Keratinocyte (primary cell): ENCODE results near the gene HINT2. TPM values are rescaled to one million over a fixed set of nuclear protein-coding genes. Genes with fewer than 3 reads are reported as not detected.

ENCODE experiments used
- DNase-seq: peaks from one replicate; pipeline ENCODE4 v3.0.0-alpha.2; 2011; ENCODE audit warnings: low read depth, missing footprints, low spot score
- FAIRE-seq: peaks from 2 replicates; lab custom pipeline; 2011; peaks lifted over from hg19 to GRCh38; lab: Jason Lieb, UNC
- H2AFZ ChIP-seq: 2 replicates; pipeline ENCODE4 v1.6.0; 2012; ENCODE audit warnings: low read length, control low read depth, inconsistent platforms; ENCODE audit not compliant: control insufficient read depth
- H3K27ac ChIP-seq: 2 replicates; pipeline ENCODE4 v1.5.1; 2011; ENCODE audit warnings: low read length; ENCODE audit not compliant: control insufficient read depth, insufficient read depth
- H3K27me3 ChIP-seq: 3 replicates; pipeline ENCODE4 v1.6.0; 2011; ENCODE audit warnings: low read length; ENCODE audit not compliant: control insufficient read depth, insufficient read depth; ENCODE audit errors: extremely low read depth
- H3K36me3 ChIP-seq, 2 experiments: 2 replicates in 1 of 2; 3 replicates in 1 of 2; pipeline ENCODE4 v1.5.1; 2011; ENCODE audit warnings: low read length in 2 of 2, mild to moderate bottlenecking in 1 of 2; ENCODE audit not compliant: control insufficient read depth in 2 of 2, insufficient read depth in 2 of 2; ENCODE audit errors: extremely low read depth in 1 of 2
- H3K4me1 ChIP-seq: 3 replicates; pipeline ENCODE4 v1.5.1; 2011; ENCODE audit warnings: low read length; ENCODE audit not compliant: control insufficient read depth, insufficient read depth; ENCODE audit errors: extremely low read depth
- H3K4me2 ChIP-seq: 3 replicates; pipeline ENCODE4 v1.6.0; 2011; ENCODE audit warnings: low read depth, low read length; ENCODE audit not compliant: control insufficient read depth, insufficient read depth; ENCODE audit errors: extremely low read depth
- H3K4me3 ChIP-seq, 3 experiments: fragments of 200-600 bp in 1 of 3; sonication (generic) in 1 of 3; 2 replicates in 2 of 3; 3 replicates in 1 of 3; pipeline ENCODE4 v1.5.1; 2011 to 2016; ENCODE audit warnings: low read length in 3 of 3, mild to moderate bottlenecking in 3 of 3, control low read depth in 2 of 3, inconsistent platforms in 1 of 3, low read depth in 1 of 3, mixed read lengths in 1 of 3, mixed run types in 1 of 3, moderate library complexity in 1 of 3; ENCODE audit not compliant: control insufficient read depth in 2 of 3, insufficient read depth in 2 of 3; ENCODE audit errors: extremely low read depth in 1 of 3
- H3K79me2 ChIP-seq: 2 replicates; pipeline ENCODE4 v1.6.0; 2012; ENCODE audit warnings: low read length; ENCODE audit not compliant: control insufficient read depth, insufficient read depth
- H3K9ac ChIP-seq: 3 replicates; pipeline ENCODE4 v1.6.0; 2011; ENCODE audit warnings: low read length; ENCODE audit not compliant: control insufficient read depth, insufficient read depth; ENCODE audit errors: extremely low read depth
- H3K9me1 ChIP-seq: 3 replicates; pipeline ENCODE4 v1.6.0; 2011; ENCODE audit warnings: low read length; ENCODE audit not compliant: control insufficient read depth, insufficient read depth; ENCODE audit errors: extremely low read depth
- H3K9me3 ChIP-seq: 2 replicates; pipeline ENCODE4 v1.5.1; 2012; ENCODE audit warnings: low read depth, low read length; ENCODE audit not compliant: control insufficient read depth
- H4K20me1 ChIP-seq: 3 replicates; pipeline ENCODE4 v1.6.0; 2011; ENCODE audit warnings: low read length; ENCODE audit not compliant: control insufficient read depth, insufficient read depth; ENCODE audit errors: extremely low read depth
- EZH2 ChIP-seq: IDR thresholded peaks from one replicate; pipeline ENCODE4 v1.6.1; 2012; ENCODE audit warnings: inconsistent platforms, mild to moderate bottlenecking, low read length, moderate library complexity
- dilution Hi-C: fragments of 300-500 bp; cut with MboI; formaldehyde crosslinking; loops from one replicate; pipeline ENCODE4 v1.7.0; 2020; ENCODE audit warnings: low sequenced_read_pairs; ENCODE audit not compliant: extremely low pct_ligation_motif_present
- polyA plus RNA-seq, 5 experiments: library from polyadenylated mRNA; depleted of rRNA in 3 of 5; stranded (reverse) in 3 of 5; stranded (forward) in 1 of 5; unstranded in 1 of 5; fragments of >200 nt; gene quantifications; 1 replicate in 1 of 5; 2 replicates in 3 of 5; 3 replicates in 1 of 5; pipeline versions ENCODE4 v1.2.1 to v1.2.3, GENCODE V29; 2011 to 2012; ENCODE audit warnings: missing spikeins in 2 of 5, low read depth in 1 of 5, low replicate concordance in 1 of 5
- TF ChIP-seq, protein P1 (sequence below), 3 experiments: IDR thresholded peaks in 1 of 3; conservative IDR thresholded peaks in 1 of 3; optimal IDR thresholded peaks in 1 of 3; 2 replicates in 2 of 3; 3 replicates in 1 of 3; pipeline versions ENCODE3 to v1.5.1; 2011; ENCODE audit warnings: low read length in 3 of 3, mild to moderate bottlenecking in 3 of 3, moderate library complexity in 2 of 3, control low read depth in 1 of 3, inconsistent platforms in 1 of 3; ENCODE audit not compliant: insufficient read depth in 2 of 3; ENCODE audit errors: extremely low read depth in 1 of 3

HINT2 gene
- polyA plus RNA-seq, 1 donor (not counting 4 experiments of a cell fraction or from before 2014, with no cell fraction given), result 16.6 TPM

DNA sequence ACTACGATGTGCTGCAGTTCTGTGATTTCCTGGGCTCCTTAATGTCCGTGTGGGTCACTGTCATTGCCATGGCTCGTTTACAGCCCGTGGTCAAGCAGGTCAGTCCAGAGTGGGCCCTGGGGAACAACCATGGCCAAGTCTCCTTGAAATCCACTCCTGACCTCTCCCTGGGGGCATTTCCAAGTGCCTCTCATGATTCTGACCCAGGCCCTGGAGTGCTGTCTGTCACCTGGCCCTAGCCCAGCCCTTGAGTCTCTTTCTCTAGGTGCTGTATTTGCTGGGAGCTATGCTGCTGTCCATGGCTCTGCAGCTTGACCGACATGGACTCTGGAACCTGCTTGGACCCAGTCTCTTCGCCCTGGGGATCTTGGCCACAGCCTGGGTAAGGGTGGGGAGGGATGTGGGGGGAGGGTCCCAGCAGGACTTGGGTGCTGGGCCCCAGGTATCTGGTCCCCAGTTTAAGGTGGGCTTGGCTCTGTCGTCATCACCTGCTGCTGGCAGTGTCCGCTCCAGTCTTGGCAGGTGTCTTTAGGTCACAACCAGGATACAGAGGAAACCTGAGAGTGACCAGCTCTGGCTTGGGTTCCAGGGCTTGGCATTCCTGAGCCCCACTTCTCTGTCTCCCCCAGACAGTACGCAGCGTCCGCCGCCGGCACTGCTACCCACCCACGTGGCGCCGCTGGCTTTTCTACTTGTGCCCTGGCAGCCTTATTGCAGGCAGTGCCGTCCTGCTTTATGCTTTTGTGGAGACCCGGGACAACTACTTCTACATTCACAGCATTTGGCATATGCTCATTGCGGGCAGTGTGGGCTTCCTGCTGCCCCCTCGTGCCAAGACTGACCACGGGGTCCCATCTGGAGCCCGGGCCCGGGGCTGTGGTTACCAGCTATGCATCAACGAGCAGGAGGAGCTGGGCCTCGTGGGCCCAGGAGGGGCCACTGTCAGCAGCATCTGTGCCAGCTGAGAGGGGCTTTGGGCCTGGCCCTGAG is 38.3 kb upstream of the HINT2 start:
- Histone ChIP-seq H3K27me3 (peaks cover 14% of the 10 kb centered on the region), H3K4me3 (no peak overlapping the region), H3K9ac (no peak overlapping the region), H3K4me2 (no peak overlapping the region), H3K9me3 (no peaks in the 10 kb centered on the region), H2AFZ (no peak overlapping the region), H3K9me1 (no peaks in the 10 kb centered on the region), H3K79me2 (no peaks in the 10 kb centered on the region), H3K36me3 (peaks cover 0 to 1% of the 10 kb centered on the region in 2 experiments), H4K20me1 (no peaks in the 10 kb centered on the region), H3K4me1 (peaks cover under 1% of the 10 kb centered on the region), H3K27ac (no peak overlapping the region)
- DNase-seq (no peak), FAIRE-seq (no peak)
- dilution Hi-C loops, result no loop called here
- TF ChIP-seq, protein P1, sequence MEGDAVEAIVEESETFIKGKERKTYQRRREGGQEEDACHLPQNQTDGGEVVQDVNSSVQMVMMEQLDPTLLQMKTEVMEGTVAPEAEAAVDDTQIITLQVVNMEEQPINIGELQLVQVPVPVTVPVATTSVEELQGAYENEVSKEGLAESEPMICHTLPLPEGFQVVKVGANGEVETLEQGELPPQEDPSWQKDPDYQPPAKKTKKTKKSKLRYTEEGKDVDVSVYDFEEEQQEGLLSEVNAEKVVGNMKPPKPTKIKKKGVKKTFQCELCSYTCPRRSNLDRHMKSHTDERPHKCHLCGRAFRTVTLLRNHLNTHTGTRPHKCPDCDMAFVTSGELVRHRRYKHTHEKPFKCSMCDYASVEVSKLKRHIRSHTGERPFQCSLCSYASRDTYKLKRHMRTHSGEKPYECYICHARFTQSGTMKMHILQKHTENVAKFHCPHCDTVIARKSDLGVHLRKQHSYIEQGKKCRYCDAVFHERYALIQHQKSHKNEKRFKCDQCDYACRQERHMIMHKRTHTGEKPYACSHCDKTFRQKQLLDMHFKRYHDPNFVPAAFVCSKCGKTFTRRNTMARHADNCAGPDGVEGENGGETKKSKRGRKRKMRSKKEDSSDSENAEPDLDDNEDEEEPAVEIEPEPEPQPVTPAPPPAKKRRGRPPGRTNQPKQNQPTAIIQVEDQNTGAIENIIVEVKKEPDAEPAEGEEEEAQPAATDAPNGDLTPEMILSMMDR (optimal IDR thresholded peaks at IDR 0.05 in 1 of 3, IDR thresholded peaks at IDR 0.05 in 1 of 3, conservative IDR thresholded peaks at IDR 0.05 in 1 of 3; ENCODE audit: extremely low read depth in 1 of 3, insufficient read depth in 2 of 3, low read length in 3 of 3), result no peak
- TF ChIP-seq EZH2, result no peak

DNA sequence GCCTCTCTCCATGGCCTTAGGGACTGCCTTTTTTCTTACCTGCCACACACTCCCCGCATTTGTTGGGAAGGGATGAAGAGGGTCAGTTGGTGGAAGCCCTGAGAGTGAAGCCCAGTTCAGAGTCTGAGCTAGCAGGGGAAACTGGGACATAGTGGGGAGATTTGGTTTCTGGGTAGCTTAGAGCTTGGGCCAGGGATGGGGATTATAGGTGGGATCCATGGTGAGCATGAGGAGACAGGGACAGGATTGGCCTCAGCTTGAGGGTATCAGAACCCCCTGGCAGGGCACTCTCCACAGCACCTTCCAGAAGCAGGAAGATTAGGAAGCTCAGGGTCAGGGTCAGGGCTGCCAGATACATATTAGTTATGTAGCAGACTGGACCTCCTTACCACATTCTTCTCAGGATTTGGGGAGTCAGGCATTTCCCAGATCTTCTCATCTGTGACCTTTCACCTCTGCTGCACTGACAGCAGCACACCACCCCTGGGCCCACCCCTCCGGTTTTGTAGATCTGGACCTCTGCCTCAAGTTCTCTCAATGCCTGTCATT is 37.5 kb upstream of the HINT2 start:
- Histone ChIP-seq H3K36me3 (peaks cover 0 to 1% of the 10 kb centered on the region in 2 experiments), H3K4me1 (peaks cover 7% of the 10 kb centered on the region), H3K79me2 (no peaks in the 10 kb centered on the region), H3K9me3 (no peaks in the 10 kb centered on the region), H3K9ac (no peak overlapping the region), H3K27ac (no peak overlapping the region), H3K9me1 (no peaks in the 10 kb centered on the region), H4K20me1 (no peaks in the 10 kb centered on the region), H3K4me2 (no peak overlapping the region), H3K4me3 (no peak overlapping the region), H2AFZ (no peak overlapping the region), H3K27me3 (peaks cover 14% of the 10 kb centered on the region)
- DNase-seq (no peak), FAIRE-seq (no peak)
- dilution Hi-C loops, result no loop called here
- no peak for TF ChIP-seq EZH2
- TF ChIP-seq, protein P1 (optimal IDR thresholded peaks at IDR 0.05 in 1 of 3, IDR thresholded peaks at IDR 0.05 in 1 of 3, conservative IDR thresholded peaks at IDR 0.05 in 1 of 3; ENCODE audit: extremely low read depth in 1 of 3, insufficient read depth in 2 of 3, low read length in 3 of 3), result no peak
